ENCODE measurements around the gene IFI6.
"Not testable (repeated sequence)": the region's sequence is repeated elsewhere in the genome, so short reads cannot be mapped to it uniquely, and the experiment has no call there.

IFI6 gene

GRCh38 chr1:27628712-27629111 lies 43.3 kb downstream of the IFI6 start:
- DNase-seq (ENCODE audit: low spot score) = no peak

DNA sequence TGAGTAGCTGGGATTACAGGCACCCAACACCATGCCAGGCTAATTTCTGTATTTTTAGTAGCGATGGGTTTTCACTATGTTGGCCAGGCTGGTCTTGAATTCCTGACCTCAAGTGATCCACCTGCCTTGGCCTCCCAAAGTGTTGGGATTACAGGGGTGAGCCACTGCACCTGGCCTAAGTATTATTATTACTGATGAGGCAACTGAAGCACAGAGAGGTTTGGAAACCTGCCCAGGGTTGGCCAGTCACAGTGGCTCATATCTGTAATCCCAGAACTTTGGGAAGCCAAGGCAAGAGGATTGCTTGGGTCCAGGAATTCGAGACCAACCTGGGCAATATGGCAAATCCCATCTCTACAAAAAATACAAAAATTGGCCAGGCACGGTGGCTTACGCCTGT lies 44.3 kb downstream of the IFI6 start:
- not testable (repeated sequence) for DNase-seq (ENCODE audit: low spot score)

GRCh38 chr1:27627061-27627460 lies 44.9 kb downstream of the IFI6 start:
- DNase-seq (ENCODE audit: low spot score) = no peak

DNA sequence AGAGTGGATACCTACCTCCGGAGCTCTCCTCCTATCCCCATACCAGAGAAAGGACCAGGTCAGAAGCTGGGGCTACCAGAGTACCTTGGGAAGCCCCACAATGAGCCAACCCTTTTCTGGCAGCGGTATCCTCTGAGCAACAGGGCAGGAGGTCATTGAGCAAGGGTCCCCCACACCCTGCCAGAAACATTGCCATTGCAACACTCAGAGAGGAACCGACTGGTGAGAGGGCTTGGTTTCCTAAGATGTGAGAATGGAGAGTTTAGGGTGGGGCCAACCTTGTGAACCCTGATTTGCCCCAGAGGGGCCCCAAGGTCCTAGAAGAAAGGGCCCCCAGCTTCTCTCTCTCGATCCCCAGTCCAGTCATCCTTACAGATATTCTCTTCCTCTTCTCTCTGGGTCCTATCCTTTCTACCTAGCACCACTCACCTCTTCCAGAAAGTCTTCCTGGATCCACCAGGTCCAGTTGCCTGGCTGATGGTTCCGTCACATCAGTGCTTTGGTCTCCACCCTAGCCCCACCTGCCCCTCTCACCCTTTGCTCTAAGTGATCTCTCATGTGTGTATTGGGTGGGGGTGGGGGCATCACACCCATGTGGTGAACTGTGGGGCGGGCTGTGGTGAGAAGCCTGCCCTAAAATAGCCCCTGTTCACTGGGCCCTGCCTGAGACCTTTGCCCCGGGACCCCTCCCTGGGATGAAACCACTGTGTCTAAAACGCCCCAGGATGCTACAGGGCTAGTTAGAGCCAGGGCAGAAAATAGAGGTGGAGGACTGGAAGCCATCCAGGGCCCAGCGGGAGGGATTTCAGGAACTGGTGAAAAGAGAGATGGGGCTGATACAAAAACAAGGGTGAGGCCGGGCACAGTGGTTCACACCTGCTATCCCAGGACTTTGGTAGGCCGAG lies 45.7 kb downstream of the IFI6 start:
- no peak for DNase-seq (ENCODE audit: low spot score)

DNA sequence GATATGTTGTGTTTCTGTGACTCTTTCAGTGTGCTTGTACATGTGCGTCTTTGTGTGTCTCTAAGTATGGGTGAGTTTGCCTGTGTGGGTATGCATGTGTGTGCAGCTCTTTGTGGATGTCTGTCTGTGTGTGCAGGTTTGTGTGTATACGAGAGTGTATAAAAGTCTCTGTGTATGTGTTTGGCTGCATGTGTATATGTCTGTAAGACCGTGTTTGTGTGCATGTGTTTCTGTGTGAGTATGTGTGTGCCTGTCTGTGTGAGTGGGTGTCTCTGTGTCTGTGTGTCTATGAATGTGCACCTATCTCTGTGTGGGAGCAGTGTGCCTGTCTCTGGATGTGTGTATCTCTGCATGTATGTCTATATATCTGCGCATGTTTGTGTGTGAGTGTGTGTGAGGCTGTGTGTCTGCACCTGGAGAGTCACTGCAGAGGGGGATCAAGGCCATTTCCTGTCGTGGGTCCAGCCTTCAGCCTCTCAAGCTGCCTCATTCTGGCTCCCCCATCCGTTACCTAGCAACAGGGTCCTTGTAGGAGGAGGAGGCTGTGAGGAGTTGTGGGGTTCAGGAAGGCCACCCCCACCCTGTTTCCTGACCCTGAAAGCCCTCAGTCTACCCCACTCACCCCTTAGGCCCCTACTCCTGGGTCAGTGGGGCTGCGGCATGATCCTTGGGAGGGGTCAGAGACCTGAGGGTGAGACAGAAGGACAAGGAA lies 47.4 kb downstream of the IFI6 start:
- no peak for DNase-seq (ENCODE audit: low spot score)

- DNase-seq (ENCODE audit: low spot score) = no peak
Measured at GRCh38 chr1:27623327-27624212, 48.4 kb downstream of the IFI6 start.

GRCh38 chr1:27622828-27623227 lies 49.2 kb downstream of the IFI6 start:
- no peak for DNase-seq (ENCODE audit: low spot score)

- no peak for DNase-seq (ENCODE audit: low spot score)
Measured at GRCh38 chr1:27621051-27621920, 50.7 kb downstream of the IFI6 start.

GRCh38 chr1:27619782-27620438 lies 52.1 kb downstream of the IFI6 start:
- DNase-seq (ENCODE audit: low spot score) = not testable (repeated sequence)

DNA sequence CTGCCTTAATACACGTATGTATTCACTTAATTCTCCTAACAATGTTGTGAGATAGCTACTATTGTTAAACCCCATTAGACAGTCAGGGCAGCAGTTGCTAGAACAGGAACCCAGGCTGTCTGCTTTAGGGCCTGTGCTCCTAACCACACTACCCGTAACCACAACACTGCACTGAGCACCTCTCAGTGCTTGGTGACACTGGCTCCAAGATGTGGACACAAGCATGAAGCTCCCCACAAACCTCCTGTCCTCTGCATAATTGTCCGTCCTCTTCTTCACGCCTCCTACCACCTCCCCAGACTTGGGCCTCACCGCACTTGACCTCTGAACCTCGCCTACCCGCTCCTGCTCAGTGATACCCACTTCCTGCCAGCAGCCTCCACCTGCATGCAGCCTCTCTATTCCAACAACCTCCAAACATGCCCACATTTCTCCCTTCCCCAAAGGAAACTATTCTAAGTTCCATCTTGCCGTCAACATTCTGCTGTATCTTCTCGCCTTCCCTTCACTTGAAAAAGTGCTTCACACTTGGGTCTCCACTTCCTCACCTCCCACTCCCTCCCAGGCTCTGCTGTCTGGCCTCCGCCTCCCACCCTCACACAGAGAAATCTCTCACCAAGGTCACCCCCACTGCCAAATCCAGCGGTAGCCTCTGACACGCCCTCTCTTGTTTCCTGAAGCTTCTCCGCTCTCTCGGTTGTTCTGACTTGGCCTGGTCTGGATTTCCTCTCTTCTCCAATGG lies 53.5 kb downstream of the IFI6 start:
- DNase-seq (ENCODE audit: low spot score) = peak; percentile 67

DNA sequence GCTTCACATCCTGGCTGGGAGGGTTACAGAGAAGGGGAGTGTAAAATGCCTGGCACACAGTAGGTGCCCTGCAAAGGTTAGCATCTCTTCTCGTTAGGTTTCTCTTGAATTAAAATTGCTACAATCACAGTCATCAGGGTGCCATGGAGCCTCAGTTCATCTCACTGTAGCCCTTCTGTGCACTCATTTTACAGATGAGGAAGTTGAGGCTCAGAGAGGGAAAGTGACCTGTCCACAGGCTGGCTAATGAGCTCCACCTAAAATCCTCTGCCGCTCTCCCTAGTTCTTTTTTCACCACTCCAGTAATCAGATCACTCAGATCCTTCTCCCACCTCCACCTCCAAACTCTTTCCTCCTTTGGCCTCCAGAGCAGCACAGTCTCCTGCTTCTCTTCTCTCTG lies 54.6 kb downstream of the IFI6 start:
- no peak for DNase-seq (ENCODE audit: low spot score)

- no peak for DNase-seq (ENCODE audit: low spot score)
Measured at GRCh38 chr1:27616441-27616840, 55.6 kb downstream of the IFI6 start.

Measured in CD4-positive, alpha-beta T cell treated with Interleukin-15 for 4 hours (primary cell).